Activated CD8-positive, alpha-beta memory T cell treated with anti-CD3 and anti-CD28 coated beads for 36 hours (primary cell): Measurements from ENCODE around the gene CARS1. TPM values are rescaled to one million over a fixed set of nuclear protein-coding genes. Genes with fewer than 3 reads are reported as not detected.

ENCODE experiments used
- CTCF ChIA-PET: fragments of 350-600 bp; sonication (Branson Sonifier 250); formaldehyde crosslinking; loops from one replicate; lab custom pipeline; 2021; ENCODE audit warnings: antibody characterized with exemption; lab: Charles Lee
- POLR2A ChIA-PET: fragments of 350-600 bp; sonication (Branson Sonifier 250); formaldehyde crosslinking; loops from one replicate; lab custom pipeline; 2021; ENCODE audit warnings: antibody characterized with exemption; lab: Charles Lee
- total RNA-seq, 2 experiments: library from RNA; stranded (reverse); gene quantifications; one replicate each; pipeline ENCODE4 v1.2.3, GENCODE V29; 2021

CARS1 gene
- total RNA-seq, 2 experiments from 2014 or later: 92.4 to 96.8 TPM

DNA sequence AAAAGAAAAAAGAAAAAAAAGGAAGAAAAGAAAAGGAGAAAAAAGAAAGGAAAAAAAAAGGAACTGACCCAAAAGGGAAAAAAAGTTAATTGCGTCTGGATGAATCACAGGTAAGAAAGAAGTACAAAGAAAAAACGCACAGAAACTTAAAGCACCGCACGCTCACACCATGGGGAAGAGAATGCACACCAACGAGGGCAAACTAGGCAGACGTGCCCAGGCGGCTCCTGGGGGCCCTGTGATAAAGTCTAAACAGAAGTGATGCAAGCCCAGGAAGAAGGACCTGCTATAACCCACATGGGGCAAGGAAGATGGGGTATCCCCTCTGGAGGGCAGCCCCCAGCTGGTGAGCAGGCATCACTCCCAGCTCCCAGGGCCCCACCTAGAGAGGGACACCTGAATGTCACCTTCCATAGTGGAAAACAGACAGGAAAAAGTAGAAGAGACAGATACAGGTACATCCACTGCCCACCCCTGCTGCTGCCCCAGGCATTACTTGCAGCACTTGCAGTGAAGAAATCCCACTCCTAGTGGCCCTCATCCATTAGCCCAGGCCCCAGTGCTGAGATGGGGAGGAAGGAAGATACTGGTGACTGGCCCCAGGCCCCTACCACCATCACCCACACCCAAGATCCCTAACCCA lies 94.0 kb downstream of the CARS1 start:
- POLR2A ChIA-PET: no interaction called here
- CTCF ChIA-PET: no interaction called here

DNA sequence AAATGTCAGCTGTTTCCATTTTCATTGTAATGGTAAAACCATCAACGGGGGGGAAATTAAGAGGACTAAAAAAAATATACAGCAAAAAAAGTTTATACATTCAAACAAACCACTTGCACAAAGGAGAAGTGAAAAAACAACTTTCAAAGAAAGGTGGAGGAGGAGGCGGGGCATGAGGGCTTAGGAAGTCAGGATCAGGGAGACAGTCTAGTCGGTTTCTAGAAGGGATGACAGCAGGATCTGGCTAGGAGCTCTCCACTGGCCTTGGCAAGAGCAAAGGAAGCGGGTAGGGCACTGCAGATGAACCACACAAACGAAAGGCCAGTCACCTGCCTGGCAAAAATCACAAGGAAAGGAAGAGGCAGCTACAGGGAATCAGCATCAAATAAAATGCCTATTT lies 96.1 kb downstream of the CARS1 start:
- ChIA-PET CTCF (interaction anchor here (1.2 kb wide), 1 partner anchor 53 kb away, joined by 5 read pairs; no protein-coding TSS in a partner anchor), POLR2A (interaction anchor here (0.7 kb wide), 3 partner anchors 12 to 73 kb away, joined by 3 to 10 read pairs (median 3); no protein-coding TSS in a partner anchor)

DNA sequence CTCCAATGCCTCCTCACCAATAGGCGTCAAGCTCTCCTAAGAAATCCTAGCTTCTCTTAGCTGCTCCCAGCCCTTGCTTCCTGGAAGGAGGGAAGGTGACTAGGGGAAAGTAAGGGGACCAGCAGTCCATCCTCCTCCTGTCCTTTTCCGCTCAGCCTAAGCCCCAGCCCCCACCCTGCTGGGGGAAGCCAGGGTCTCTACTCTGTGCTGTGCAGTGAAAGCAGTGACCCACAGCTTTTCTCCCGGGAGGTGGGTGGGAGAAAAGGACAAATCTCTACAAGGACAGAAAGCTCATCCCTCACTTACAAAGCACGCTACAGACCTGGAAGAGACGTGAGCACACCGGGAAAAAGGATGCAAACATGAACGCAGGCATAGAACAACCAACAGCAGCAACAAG lies 97.1 kb downstream of the CARS1 start:
- ChIA-PET CTCF (interaction anchor here (1.0 to 1.3 kb wide), 2 partner anchors 20 to 132 kb away, joined by 3 to 4 read pairs; no protein-coding TSS in a partner anchor), POLR2A (no interaction called here)

DNA sequence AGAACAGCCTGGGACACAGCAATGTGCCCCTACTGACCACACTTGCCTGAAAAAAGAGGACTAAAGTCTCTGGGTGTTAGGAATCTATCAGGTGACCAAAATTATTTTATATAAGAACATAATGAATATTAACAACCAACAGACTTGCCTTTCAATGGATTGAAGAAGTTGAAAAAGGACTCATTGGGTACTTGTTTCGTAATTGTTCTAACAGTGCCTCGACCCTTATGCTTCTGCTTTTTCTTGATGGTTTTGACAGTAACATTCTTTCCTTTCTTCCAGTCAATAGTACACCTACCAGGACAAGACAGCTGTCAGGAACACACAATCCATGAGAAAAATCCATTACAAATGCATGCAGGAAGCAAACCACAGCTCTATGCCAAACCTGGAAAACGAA lies 99.0 kb downstream of the CARS1 start:
- ChIA-PET CTCF (interaction anchor here (0.6 kb wide), 1 partner anchor 798 kb away, joined by 3 read pairs; no protein-coding TSS in a partner anchor), POLR2A (no interaction called here)

DNA sequence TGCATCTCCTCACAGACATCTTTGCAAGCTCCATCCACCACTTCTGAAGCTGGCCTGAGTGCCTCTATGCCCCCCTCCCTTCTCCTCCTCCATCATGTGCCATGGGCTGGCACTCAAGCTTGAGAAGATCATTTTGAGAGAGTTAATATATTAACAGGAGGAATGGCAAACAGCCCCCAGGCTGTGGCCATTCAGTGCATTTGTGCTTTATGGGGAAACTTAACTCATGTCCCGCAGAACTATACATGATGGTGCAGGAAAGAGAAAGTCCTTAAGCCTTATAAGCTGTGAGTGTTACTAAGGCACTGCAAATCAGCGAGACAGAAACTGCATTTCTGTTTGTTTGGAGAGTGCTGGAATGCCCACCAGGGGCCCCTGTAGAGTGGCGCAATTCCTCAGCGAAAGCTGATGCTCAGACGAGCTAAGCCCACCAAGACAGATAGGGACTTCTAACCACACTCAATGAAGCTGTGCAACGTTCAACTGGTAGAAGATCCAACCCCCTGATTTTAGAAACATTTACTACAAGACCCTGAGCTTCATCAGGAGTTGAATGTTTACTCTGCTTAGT lies 101.2 kb downstream of the CARS1 start:
- CTCF ChIA-PET: no interaction called here
- POLR2A ChIA-PET: interaction anchor here (0.7 kb wide), 1 partner anchor 117 kb away, joined by 3 read pairs; no protein-coding TSS in a partner anchor

DNA sequence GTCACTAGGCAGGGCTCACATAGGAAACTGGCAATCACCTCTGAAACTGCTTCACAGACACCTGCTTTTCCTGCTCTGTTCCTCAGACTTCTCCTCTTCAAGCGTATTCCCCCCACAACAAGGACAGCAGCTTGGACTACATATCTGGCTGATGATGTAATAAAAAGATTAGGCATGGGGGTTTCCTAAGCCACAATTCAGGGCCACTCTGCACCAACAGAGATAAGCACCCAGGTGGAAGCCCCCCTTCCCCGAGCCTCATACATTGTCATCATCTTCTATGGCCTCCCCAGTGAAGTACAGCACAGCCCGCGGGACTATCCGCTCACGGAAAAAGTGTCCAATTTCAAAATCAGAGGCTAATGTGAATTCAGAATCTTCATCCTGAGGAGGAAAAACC lies 103.0 kb downstream of the CARS1 start:
- POLR2A ChIA-PET: no interaction called here
- CTCF ChIA-PET: no interaction called here

DNA sequence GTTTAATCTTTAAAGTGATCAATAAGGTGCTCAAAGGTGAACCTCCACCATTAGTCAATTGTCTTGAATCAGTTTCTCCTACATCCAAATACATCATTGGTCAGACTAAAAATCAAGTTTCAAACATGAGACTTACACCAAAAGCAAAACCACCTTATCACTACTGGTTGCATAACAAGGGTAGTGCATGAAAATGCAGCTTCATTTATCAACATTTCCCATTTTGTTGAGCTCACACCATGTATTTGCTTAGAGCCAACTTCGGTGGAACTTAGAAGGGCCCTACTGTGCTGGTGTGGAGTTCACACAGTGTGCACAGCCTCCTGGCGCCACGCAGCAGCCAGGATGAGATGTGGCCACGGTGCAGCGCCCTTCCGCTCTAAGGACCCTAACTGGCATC lies 104.9 kb downstream of the CARS1 start:
- ChIA-PET POLR2A (no interaction called here), CTCF (no interaction called here)

DNA sequence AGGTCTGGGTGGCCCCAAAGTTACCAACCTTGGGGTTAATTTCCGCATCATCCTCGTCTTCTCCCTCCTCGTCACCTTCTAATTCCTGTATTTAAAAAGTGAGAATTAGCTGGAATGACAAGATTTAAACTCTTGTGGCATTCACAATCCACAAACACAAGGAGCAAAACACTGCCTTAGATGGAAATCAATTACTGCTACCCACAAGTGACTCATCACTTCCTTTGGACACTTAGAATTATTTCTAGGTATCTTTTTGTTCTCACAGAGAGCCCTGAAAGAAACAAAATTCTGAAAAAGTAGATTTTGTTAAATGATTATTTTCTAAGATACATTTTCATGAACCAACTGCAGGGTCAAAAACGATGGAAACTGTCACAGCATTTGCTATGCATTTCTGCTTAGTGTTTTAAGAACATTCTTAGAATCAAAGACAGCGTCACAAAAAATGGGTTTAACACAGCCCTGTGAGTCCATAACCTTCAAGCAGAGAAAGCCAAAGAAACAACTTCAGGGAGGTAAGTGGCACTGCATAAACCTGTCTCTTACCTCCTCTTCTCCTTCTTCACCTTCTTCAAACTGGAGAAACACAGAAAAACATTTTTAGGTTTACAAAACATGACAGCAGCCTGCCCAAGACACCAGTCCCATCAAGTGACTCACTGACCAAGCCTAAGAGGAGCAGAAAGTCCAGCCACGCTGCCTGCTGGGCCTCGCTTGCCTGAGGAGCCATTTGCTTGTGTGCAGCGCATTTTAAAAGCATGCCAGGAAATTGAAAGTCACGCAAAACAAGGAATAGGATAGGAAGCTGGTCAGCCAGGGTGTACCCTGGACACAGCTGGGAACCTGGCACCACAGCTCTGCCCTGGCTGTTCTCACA lies 105.8 kb downstream of the CARS1 start:
- ChIA-PET POLR2A (no interaction called here), CTCF (no interaction called here)

Other genes with a start within 250 kb of the CARS1 start
- under 1 TPM; 0.40 to 0.55 TPM for gene CDKN1C, start 171.6 kb downstream of the CARS1 start, total RNA-seq
- 1 to 10 TPM; 3.0 to 3.5 TPM for gene PHLDA2, start 128.0 kb downstream of the CARS1 start, total RNA-seq
- gene NAP1L4, start 65.1 kb downstream of the CARS1 start, total RNA-seq: 100 to 1,000 TPM; 235 to 251 TPM
- 1 to 10 TPM; 2.8 to 3.4 TPM for gene OSBPL5, start 107.9 kb upstream of the CARS1 start, total RNA-seq
- not detected for gene MRGPRG, start 161.4 kb upstream of the CARS1 start, total RNA-seq
- gene MRGPRE, start 175.0 kb upstream of the CARS1 start, total RNA-seq: not detected